Upper lobe of left lung (tissue), 6 donors: ENCODE data around the gene KRT31. TPM values are rescaled to one million over a fixed set of nuclear protein-coding genes. Genes with fewer than 3 reads are reported as not detected.
A peak's percentile ranks its signal among the peaks of the same experiment; 100 is the strongest.

Experiments used
- ATAC-seq, 2 donors: fragments of 200-7000 bp; cut with Tn5 transposase; one replicate each; pipeline ENCODE4 v1.9.1; 2022; ENCODE audit warnings: mild to moderate bottlenecking in 2 of 2, moderate library complexity in 2 of 2; ENCODE audit not compliant: low FRiP score in 2 of 2
- DNase-seq, 2 donors: peaks; one replicate each; pipeline ENCODE4 v3.0.0-alpha.2; 2019 to 2020
- H3K27ac ChIP-seq, 4 donors: fragments of 200-600 bp; sonication (generic); one replicate each; pipeline ENCODE4 v1.5.1; 2016 to 2019
- H3K27me3 ChIP-seq, 4 donors: fragments of 200-600 bp; sonication (generic); one replicate each; pipeline ENCODE4 v1.5.1; 2017 to 2019
- H3K36me3 ChIP-seq, 4 donors: fragments of 200-600 bp; sonication (generic); one replicate each; pipeline ENCODE4 v1.5.1; 2016 to 2019
- H3K4me1 ChIP-seq, 4 donors: fragments of 200-600 bp; sonication (generic); one replicate each; pipeline ENCODE4 v1.5.1; 2018 to 2019
- H3K4me3 ChIP-seq, 4 donors: fragments of 200-600 bp; sonication (generic); one replicate each; pipeline ENCODE4 v1.5.1; 2017 to 2019; ENCODE audit warnings: mild to moderate bottlenecking in 2 of 4, moderate library complexity in 1 of 4
- H3K9me3 ChIP-seq, 4 donors: fragments of 200-600 bp; sonication (generic); one replicate each; pipeline ENCODE4 v1.5.1; 2018 to 2019
- CTCF ChIP-seq, 6 experiments: fragments of 450-650 bp in 4 of 6; fragments of 200-600 bp in 2 of 6; sonication (generic) in 2 of 6; IDR thresholded peaks; one replicate each; pipeline ENCODE4 v1.5.1; 2016 to 2019; ENCODE audit warnings: antibody characterized with exemption in 6 of 6
- EP300 ChIP-seq, 4 donors: sonication (generic); formaldehyde crosslinking; IDR thresholded peaks; one replicate each; pipeline ENCODE4 v1.5.1; 2017; ENCODE audit warnings: antibody characterized with exemption in 4 of 4, control low read depth in 2 of 4
- POLR2A ChIP-seq, 4 donors: fragments of 450-650 bp; IDR thresholded peaks; one replicate each; pipeline ENCODE4 v1.5.1; 2016 to 2017; ENCODE audit warnings: antibody characterized with exemption in 4 of 4, mild to moderate bottlenecking in 2 of 4
- POLR2AphosphoS5 ChIP-seq, 2 donors: sonication (generic); formaldehyde crosslinking; IDR thresholded peaks; one replicate each; pipeline ENCODE4 v1.5.1; 2017; ENCODE audit warnings: antibody characterized with exemption in 2 of 2
- WGBS, 2 donors: methylation state at CpG; one replicate each; pipeline ENCODE4 v1.1.5; 2017 to 2018; 5-methylcytosine and 5-hydroxymethylcytosine counted together
- total RNA-seq, 6 donors: library from RNA; depleted of rRNA in 4 of 6; stranded (reverse); fragments of >200 nt in 4 of 6; gene quantifications; one replicate each; pipeline versions ENCODE4 v1.1.0 to v1.2.1, GENCODE V29; 2016 to 2021
- donor health status: DM: no; HTN: no; CAD: no; lungs with moderate emphysema.
- donor health status: DM: no; HTN: yes; CAD: no; lungs with severe emphysema.

Gene KRT31
- total RNA-seq, 6 donors from 2014 or later, result not detected

GRCh38 chr17:41415833-41416335 is 18.5 kb upstream of the KRT31 start:
- Histone ChIP-seq H3K4me3 (no peak overlapping the region), H3K27me3 (no peaks in the 10 kb centered on the region), H3K4me1 (peaks cover 0 to 9% (median 2%) of the 10 kb centered on the region in 4 donors), H3K27ac (no peak overlapping the region), H3K9me3 (no peaks in the 10 kb centered on the region), H3K36me3 (no peaks in the 10 kb centered on the region)
- TF ChIP-seq POLR2A (IDR thresholded peaks at IDR 0.05) (no peak), POLR2AphosphoS5 (IDR thresholded peaks at IDR 0.05) (no peak), EP300 (IDR thresholded peaks at IDR 0.05) (no peak), CTCF (IDR thresholded peaks at IDR 0.05) (no peak)
- ATAC-seq, result peak; percentile 54 to 56
- DNase-seq, result no peak
- 69 to 82% methylated on average over 3 of the region's 3 CpGs for WGBS, 2 donors

- H3K9me3 ChIP-seq, result no peaks in the 10 kb centered on the region
- WGBS, 2 donors, result 68% methylated on average over 4 of the region's 4 CpGs
- TF ChIP-seq CTCF (IDR thresholded peaks at IDR 0.05) (no peak), EP300 (IDR thresholded peaks at IDR 0.05) (no peak), POLR2A (IDR thresholded peaks at IDR 0.05) (no peak), POLR2AphosphoS5 (IDR thresholded peaks at IDR 0.05) (no peak)
- no peaks in the 10 kb centered on the region for H3K36me3 ChIP-seq
- ATAC-seq, result no peak
- DNase-seq, result no peak
- no peak overlapping the region for H3K27ac ChIP-seq
- H3K27me3 ChIP-seq, result no peaks in the 10 kb centered on the region
- H3K4me3 ChIP-seq, result no peak overlapping the region
- peaks cover 0 to 9% (median 2%) of the 10 kb centered on the region in 4 donors for H3K4me1 ChIP-seq
These were observed 18.0 kb upstream of the KRT31 start for GRCh38 chr17:41415411-41415810.

- 79 to 83% methylated on average over 2 of the region's 2 CpGs for WGBS, 2 donors
- Histone ChIP-seq H3K9me3 (no peaks in the 10 kb centered on the region), H3K4me1 (peaks cover 0 to 9% (median 2%) of the 10 kb centered on the region in 4 donors), H3K27ac (no peak overlapping the region), H3K27me3 (no peaks in the 10 kb centered on the region), H3K4me3 (no peak overlapping the region), H3K36me3 (no peaks in the 10 kb centered on the region)
- ATAC-seq (no peak), DNase-seq (no peak)
- no peak for TF ChIP-seq POLR2AphosphoS5 (IDR thresholded peaks at IDR 0.05)
These were observed 16.6 kb upstream of the KRT31 start for GRCh38 chr17:41413982-41414381.

GRCh38 chr17:41413353-41413957 is 16.0 kb upstream of the KRT31 start:
- H3K36me3 ChIP-seq, result no peaks in the 10 kb centered on the region
- no peak overlapping the region for H3K4me3 ChIP-seq
- H3K27ac ChIP-seq, result no peak overlapping the region
- peaks cover 0 to 9% (median 2%) of the 10 kb centered on the region in 4 donors for H3K4me1 ChIP-seq
- DNase-seq (peak in 1 of 2 donors; percentile 39), ATAC-seq (peak in 1 of 2 donors; percentile 54)
- H3K27me3 ChIP-seq, result no peaks in the 10 kb centered on the region
- 44 to 45% methylated on average over 5 of the region's 5 CpGs for WGBS, 2 donors
- no peaks in the 10 kb centered on the region for H3K9me3 ChIP-seq
- TF ChIP-seq EP300 (IDR thresholded peaks at IDR 0.05) (no peak), POLR2AphosphoS5 (IDR thresholded peaks at IDR 0.05) (no peak), POLR2A (IDR thresholded peaks at IDR 0.05) (no peak), CTCF (IDR thresholded peaks at IDR 0.05) (no peak)

GRCh38 chr17:41411072-41411840 is 13.8 kb upstream of the KRT31 start:
- DNase-seq (peak in 1 of 2 donors; percentile 38), ATAC-seq (no peak)
- Histone ChIP-seq H3K36me3 (no peaks in the 10 kb centered on the region), H3K9me3 (no peaks in the 10 kb centered on the region), H3K4me1 (peaks cover 0 to 5% (median under 1%) of the 10 kb centered on the region in 4 donors), H3K27ac (no peak overlapping the region), H3K27me3 (no peaks in the 10 kb centered on the region), H3K4me3 (no peak overlapping the region)
- WGBS, 2 donors, result 95 to 97% methylated on average over 18 to 20 of the region's 20 CpGs
- TF ChIP-seq POLR2AphosphoS5 (IDR thresholded peaks at IDR 0.05), result no peak
- no peak for TF ChIP-seq POLR2A (IDR thresholded peaks at IDR 0.05)
- no peak for TF ChIP-seq CTCF (IDR thresholded peaks at IDR 0.05)
- TF ChIP-seq EP300 (IDR thresholded peaks at IDR 0.05), result no peak
